Gastroesophageal sphincter (tissue), 3 donors: ENCODE results near the gene CALCR.

Source experiments
- CTCF ChIP-seq, 4 experiments: fragments of 200-600 bp in 2 of 4; fragments of 450-650 bp in 2 of 4; sonication (generic) in 1 of 4; IDR thresholded peaks; one replicate each; pipeline ENCODE4 v1.5.1; 2017 to 2019; ENCODE audit warnings: antibody characterized with exemption in 4 of 4, mild to moderate bottlenecking in 2 of 4, moderate library complexity in 2 of 4
- EP300 ChIP-seq: sonication (generic); formaldehyde crosslinking; IDR thresholded peaks from one replicate; pipeline ENCODE4 v1.6.1; 2017; ENCODE audit warnings: antibody characterized with exemption, mild to moderate bottlenecking
- POLR2A ChIP-seq, 2 donors: fragments of 450-650 bp; IDR thresholded peaks; one replicate each; pipeline ENCODE4 v1.6.1; 2017; ENCODE audit warnings: antibody characterized with exemption in 2 of 2, mild to moderate bottlenecking in 2 of 2, moderate library complexity in 1 of 2
- POLR2AphosphoS5 ChIP-seq: sonication (generic); formaldehyde crosslinking; IDR thresholded peaks from one replicate; pipeline ENCODE4 v1.6.1; 2017; ENCODE audit warnings: antibody characterized with exemption

- TF ChIP-seq POLR2A (IDR thresholded peaks at IDR 0.05) (no peak), CTCF (IDR thresholded peaks at IDR 0.05) (no peak), EP300 (no peak), POLR2AphosphoS5 (no peak)
Measured at GRCh38 chr7:93538061-93538460, 36.5 kb downstream of the CALCR start.
